GM19395 (cell line): Measurements from ENCODE around the gene C1orf35.

Experiments used
- ATAC-seq: cut with Tn5 transposase; IDR thresholded peaks from one replicate; pipeline ENCODE4 v1.9.1; 2021; ENCODE audit warnings: mild to moderate bottlenecking, moderate library complexity; ENCODE audit not compliant: unreplicated experiment

The C1orf35 gene

GRCh38 chr1:228066416-228066815 is 36.7 kb downstream of the C1orf35 start:
- no peak for ATAC-seq

DNA sequence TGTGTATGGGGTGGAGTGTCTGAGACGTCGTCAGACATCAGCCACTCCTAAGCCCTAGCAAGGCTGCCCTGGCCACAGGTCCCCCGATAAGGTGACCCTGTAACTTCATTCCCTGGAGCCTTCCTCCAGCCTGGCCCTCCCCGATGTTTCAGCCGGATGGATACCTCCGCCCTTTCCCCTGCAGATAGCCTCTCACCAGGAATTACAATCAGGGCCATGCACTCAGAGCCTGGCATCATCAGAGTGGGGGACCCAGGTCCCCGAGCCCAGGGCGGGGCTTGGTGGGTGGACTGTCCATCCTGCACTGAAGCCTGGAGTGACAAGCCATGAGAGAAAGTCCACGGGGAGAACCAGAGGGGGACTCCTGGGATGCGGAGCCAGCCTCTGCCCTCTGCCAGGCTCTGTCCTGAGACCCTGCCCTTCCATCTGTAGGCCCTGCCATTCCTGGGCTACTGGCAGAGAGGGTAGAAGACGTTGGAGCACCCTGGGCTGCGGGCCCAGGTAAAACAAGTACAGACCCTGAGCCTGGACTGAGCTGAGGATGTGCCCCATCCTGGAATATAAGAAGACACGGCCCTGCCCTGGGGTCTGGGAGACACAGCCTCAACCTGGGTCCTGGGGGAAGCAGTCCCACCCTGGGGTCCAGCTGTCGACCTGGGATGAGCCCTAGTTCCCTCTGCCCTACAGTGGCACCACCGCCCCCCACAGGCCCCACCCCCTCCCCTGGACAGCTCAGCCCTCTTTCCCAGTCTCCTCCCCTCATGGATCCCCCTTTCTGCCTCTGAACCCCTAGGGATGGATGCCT is 37.4 kb downstream of the C1orf35 start:
- ATAC-seq, result no peak

- no peak for ATAC-seq
These were observed 38.2 kb downstream of the C1orf35 start for GRCh38 chr1:228064741-228065542.

- no peak for ATAC-seq
These were observed 38.8 kb downstream of the C1orf35 start for GRCh38 chr1:228064296-228064695.

- ATAC-seq, result no peak
These were observed 39.6 kb downstream of the C1orf35 start for GRCh38 chr1:228063251-228064191.

GRCh38 chr1:228062812-228063211 is 40.3 kb downstream of the C1orf35 start:
- no peak for ATAC-seq

- ATAC-seq, result no peak
These were observed 40.9 kb downstream of the C1orf35 start for GRCh38 chr1:228062085-228062791.

GRCh38 chr1:228061411-228062084 is 41.6 kb downstream of the C1orf35 start:
- no peak for ATAC-seq

DNA sequence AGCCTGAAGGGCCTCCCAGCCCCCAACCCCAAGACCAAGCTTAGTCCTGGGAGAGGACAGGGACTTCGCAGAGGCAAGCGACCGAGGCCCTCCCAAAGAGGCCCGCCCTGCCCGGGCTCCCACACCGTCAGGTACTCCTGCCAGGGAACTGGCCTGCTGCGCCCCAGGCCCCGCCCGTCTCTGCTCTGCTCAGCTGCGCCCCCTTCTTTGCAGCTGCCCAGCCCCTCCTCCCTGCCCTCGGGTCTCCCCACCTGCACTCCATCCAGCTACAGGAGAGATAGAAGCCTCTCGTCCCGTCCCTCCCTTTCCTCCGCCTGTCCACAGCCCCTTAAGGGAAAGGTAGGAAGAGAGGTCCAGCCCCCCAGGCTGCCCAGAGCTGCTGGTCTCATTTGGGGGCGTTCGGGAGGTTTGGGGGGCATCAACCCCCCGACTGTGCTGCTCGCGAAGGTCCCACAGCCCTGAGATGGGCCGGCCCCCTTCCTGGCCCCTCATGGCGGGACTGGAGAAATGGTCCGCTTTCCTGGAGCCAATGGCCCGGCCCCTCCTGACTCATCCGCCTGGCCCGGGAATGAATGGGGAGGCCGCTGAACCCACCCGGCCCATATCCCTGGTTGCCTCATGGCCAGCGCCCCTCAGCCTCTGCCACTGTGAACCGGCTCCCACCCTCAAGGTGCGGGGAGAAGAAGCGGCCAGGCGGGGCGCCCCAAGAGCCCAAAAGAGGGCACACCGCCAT is 42.5 kb downstream of the C1orf35 start:
- ATAC-seq, result no peak

GRCh38 chr1:228059634-228060457 is 43.3 kb downstream of the C1orf35 start:
- ATAC-seq, result no peak

DNA sequence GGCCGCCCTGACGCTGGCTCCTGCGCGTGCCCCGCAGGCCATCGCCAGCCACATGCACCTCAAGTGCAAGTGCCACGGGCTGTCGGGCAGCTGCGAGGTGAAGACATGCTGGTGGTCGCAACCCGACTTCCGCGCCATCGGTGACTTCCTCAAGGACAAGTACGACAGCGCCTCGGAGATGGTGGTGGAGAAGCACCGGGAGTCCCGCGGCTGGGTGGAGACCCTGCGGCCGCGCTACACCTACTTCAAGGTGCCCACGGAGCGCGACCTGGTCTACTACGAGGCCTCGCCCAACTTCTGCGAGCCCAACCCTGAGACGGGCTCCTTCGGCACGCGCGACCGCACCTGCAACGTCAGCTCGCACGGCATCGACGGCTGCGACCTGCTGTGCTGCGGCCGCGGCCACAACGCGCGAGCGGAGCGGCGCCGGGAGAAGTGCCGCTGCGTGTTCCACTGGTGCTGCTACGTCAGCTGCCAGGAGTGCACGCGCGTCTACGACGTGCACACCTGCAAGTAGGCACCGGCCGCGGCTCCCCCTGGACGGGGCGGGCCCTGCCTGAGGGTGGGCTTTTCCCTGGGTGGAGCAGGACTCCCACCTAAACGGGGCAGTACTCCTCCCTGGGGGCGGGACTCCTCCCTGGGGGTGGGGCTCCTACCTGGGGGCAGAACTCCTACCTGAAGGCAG is 44.0 kb downstream of the C1orf35 start:
- no peak for ATAC-seq

GRCh38 chr1:228058172-228058948 is 44.8 kb downstream of the C1orf35 start:
- ATAC-seq, result no peak
